IPS-20b (cell line): ENCODE measurements around the gene GNLY.
"Not testable (repeated sequence)": the region's sequence is repeated elsewhere in the genome, so short reads cannot be mapped to it uniquely, and the experiment has no call there.

ENCODE experiments used
- H3K27ac ChIP-seq: one replicate; pipeline ENCODE4 v1.5.1; 2013; ENCODE audit warnings: low read length
- H3K27me3 ChIP-seq: 2 replicates; pipeline ENCODE4 v1.6.1; 2013; ENCODE audit warnings: mild to moderate bottlenecking, low read length, inconsistent platforms; ENCODE audit not compliant: insufficient read depth
- H3K36me3 ChIP-seq: 2 replicates; pipeline ENCODE4 v1.6.1; 2013; ENCODE audit warnings: low read depth, mild to moderate bottlenecking, inconsistent platforms, low read length, moderate library complexity; ENCODE audit not compliant: insufficient read depth
- H3K4me1 ChIP-seq: 2 replicates; pipeline ENCODE4 v1.6.1; 2013; ENCODE audit warnings: mild to moderate bottlenecking, control low read depth, inconsistent platforms, low read length, moderate library complexity; ENCODE audit not compliant: insufficient read depth
- H3K4me3 ChIP-seq: 2 replicates; pipeline ENCODE4 v1.5.1; 2013; ENCODE audit warnings: mild to moderate bottlenecking, low read length, inconsistent platforms
- H3K9ac ChIP-seq: 2 replicates; pipeline ENCODE4 v1.6.1; 2013; ENCODE audit warnings: low read depth, mild to moderate bottlenecking, inconsistent platforms, low read length, moderate library complexity
- H3K9me3 ChIP-seq: 2 replicates; pipeline ENCODE4 v1.6.1; 2013; ENCODE audit warnings: mild to moderate bottlenecking, low read depth, low read length, inconsistent platforms; ENCODE audit not compliant: insufficient read depth

GNLY gene

DNA sequence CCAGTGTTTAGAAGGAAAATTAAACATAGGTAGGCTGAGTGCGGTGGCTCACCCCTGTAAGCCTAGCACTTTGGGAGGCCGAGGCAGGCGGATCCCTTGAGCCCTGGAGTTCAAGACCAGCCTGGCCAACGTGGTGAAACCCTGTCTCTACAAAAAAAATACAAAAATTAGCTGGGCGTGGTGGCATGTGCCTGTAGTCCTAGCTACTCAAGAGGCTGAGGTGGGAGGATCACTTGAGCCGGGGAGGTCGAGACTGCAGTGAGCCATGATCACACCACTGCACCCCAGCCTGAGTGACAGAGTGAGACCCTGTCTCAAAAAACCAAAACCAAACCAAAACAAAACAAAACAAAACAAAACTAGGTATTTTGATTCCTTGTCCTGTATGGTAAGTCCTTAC, 20.3 kb downstream of the GNLY start:
- H3K4me1 ChIP-seq, H3K4me3 ChIP-seq, H3K9me3 ChIP-seq, H3K36me3 ChIP-seq, H3K9ac ChIP-seq, H3K27me3 ChIP-seq, H3K27ac ChIP-seq: not testable (repeated sequence)

DNA sequence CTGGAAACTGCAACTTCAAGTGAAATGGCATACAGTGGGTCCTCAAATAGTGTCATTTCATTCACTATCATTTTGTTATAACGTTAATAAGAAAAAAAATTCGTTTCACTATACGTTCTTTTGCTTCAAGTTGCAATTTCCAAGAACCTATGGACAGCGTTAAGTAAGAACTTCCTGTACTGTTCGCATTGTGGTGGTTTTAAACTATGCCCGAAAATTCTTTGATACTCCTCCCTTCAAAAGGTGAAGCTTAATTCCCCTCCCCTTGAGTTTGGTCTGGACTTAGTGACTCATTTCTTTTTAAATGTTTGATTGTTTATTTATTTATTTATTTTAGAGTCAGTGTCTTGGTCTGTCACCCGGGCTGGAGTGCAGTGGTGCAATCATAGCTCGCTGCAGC, 20.7 kb downstream of the GNLY start:
- Histone ChIP-seq H3K27ac (no peak overlapping the region), H3K27me3 (no peaks in the 10 kb centered on the region; the same call in 1 of the 2 replicates), H3K4me3 (no peak overlapping the region), H3K36me3 (no peaks in the 10 kb centered on the region), H3K4me1 (no peaks in the 10 kb centered on the region; the same call in 1 of the 2 replicates), H3K9ac (no peak overlapping the region), H3K9me3 (no peaks in the 10 kb centered on the region)

DNA sequence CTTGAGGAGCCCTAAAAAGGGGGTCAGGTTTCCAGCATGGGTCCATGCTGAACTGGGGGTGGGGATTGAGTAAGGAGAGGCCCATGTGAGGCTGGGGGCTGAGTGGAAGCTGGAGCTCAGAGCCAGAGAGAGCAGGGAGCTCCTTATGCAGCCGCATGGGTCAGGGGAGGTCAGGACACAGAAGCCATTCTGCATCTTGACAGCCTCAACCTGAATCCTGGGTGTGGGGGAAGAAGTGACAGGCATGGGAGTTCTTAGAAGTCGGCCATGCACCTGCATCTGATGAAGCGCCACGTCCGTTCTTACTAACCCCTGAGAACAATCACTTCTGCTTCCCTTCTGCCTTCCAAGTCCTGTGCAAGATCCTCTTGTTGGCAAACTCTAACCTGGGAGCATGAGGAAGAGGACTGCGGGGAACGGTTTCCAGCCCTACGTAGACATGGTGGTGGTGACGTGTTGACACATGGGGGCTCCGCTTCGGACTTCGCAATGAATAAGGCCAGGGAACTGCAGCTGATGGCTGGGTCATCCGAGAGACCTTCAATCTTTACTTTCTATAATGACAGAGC, 22.3 kb downstream of the GNLY start:
- Histone ChIP-seq H3K4me1 (no peaks in the 10 kb centered on the region; the same call in 1 of the 2 replicates), H3K36me3 (no peaks in the 10 kb centered on the region), H3K27me3 (no peaks in the 10 kb centered on the region; the same call in 1 of the 2 replicates), H3K9me3 (no peaks in the 10 kb centered on the region), H3K4me3 (no peak overlapping the region), H3K27ac (no peak overlapping the region), H3K9ac (no peak overlapping the region)

DNA sequence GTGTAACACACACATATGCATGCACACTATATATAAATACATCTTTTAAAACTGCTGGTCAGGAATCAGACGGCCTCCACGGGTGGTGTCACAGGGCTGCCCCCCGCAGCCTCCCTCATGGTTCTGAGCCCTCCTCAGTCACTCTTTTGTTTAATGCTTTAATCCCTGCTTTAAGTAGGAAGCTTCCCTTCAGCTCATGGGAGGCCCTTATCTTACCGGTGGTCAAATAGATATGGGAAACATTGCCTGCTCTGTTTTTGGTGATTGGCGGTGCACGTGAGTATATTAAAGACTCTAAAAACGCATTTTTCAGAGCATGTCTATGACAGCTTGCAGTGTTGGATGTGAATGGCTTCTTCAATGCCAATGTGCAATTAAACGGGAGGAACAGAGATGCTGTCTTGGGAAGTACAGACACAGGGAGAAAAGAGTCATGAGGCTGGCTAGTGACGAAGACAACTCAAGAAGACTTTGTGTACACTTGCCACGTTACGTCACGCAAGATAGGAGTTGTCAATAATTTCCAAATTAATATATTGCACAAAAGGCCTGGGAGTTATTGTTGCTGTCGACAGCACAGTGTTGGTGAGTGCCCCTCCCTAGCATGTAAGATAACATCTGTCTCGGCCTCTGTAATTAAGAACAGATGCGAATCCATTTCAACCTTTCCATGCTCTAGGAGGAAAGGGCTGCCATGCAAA, 23.3 kb downstream of the GNLY start:
- Histone ChIP-seq H3K4me3 (no peak overlapping the region), H3K27me3 (no peaks in the 10 kb centered on the region), H3K9me3 (no peaks in the 10 kb centered on the region), H3K36me3 (no peaks in the 10 kb centered on the region), H3K9ac (no peak overlapping the region), H3K27ac (no peak overlapping the region), H3K4me1 (no peaks in the 10 kb centered on the region; the same call in 1 of the 2 replicates)

DNA sequence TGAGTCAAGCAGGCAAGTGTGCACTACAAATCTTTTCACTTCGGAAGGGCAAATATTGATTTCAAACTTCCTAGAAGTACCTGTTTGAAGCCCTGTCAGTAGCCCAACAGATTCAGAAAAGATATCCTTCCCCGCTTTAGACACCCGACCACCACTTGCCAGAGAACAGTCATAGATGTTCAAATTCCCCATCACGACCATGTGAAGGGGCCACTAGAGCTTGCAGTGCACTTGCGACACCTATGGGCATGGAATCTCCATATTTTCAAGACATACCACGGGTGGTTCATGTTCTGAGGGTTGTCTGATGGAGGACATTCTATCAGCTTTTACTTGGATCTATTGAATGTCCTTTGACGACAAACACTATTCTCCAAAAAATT, 23.8 kb downstream of the GNLY start:
- Histone ChIP-seq H3K27ac (no peak overlapping the region), H3K9ac (no peak overlapping the region), H3K27me3 (no peaks in the 10 kb centered on the region), H3K4me3 (no peak overlapping the region), H3K36me3 (no peaks in the 10 kb centered on the region), H3K9me3 (no peaks in the 10 kb centered on the region), H3K4me1 (no peaks in the 10 kb centered on the region; the same call in 1 of the 2 replicates)

DNA sequence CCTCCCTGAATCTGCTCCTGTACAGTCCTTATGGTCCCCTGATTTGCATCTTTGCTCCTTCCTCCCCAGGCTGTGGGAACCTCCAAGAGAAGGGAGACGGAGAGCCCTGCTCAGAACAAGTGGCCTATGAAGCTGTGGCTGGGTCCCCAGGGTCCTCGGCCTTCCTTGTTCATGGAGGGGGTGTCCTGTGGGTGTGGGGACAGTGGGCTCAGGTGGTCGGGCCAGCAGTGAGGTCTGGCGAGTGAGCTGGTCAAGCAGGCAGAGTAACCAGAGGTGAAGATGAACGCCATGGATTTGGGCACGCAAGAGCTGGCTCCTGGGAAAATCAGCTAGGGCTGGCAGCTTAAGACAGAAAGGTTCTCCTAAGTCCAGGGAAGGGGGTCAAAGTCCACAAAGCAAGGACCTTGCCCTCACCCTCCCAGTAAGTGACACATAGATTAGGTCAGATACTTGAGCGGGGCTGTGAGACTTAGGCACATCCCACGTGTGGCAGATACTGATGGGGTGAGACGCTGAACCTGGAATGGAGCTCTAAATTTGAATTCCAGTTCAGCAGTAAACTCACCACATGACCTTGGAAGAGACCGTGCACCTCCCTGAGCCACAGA, 24.8 kb downstream of the GNLY start:
- no peaks in the 10 kb centered on the region for H3K27me3 ChIP-seq

DNA sequence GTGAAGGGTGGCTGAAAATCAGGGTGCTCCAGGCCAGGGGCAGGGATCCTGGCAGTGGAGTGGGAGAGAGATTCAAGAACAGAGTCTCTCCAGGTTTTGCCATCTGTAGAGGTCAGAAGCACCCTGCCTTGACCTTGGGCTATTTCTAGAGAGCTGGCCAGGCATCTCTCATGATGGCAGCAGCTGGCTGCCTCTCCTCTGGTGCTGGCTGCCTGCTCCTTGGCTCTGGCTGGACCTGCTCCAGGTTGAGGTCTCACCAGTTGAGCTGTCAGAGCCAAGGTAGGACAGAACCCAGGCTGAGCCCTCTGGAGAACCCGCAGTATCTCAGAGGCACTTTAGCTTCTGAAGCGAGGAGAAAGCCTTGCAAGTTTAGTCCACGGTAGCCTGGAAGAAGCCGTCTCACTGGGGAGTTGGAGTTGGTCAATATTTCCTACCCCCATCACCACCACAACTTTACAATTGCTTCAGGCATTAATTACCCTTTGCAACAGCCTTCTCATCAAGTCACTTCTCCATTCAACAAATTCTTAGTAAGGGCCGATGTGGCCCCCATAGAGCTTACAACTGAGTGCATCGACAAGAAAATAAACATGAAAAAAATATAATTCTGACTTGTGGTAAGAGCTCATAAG, 25.6 kb downstream of the GNLY start:
- Histone ChIP-seq H3K36me3 (no peaks in the 10 kb centered on the region), H3K27me3 (no peaks in the 10 kb centered on the region), H3K4me1 (no peaks in the 10 kb centered on the region; the same call in 1 of the 2 replicates), H3K9me3 (no peaks in the 10 kb centered on the region), H3K27ac (no peak overlapping the region), H3K9ac (no peak overlapping the region), H3K4me3 (no peak overlapping the region)

More for the DNA sequence above, 24.8 kb downstream of the GNLY start:
- Histone ChIP-seq H3K9ac (no peak overlapping the region), H3K4me1 (no peaks in the 10 kb centered on the region; the same call in 1 of the 2 replicates), H3K4me3 (no peak overlapping the region), H3K36me3 (no peaks in the 10 kb centered on the region), H3K27ac (no peak overlapping the region), H3K9me3 (no peaks in the 10 kb centered on the region)

DNA sequence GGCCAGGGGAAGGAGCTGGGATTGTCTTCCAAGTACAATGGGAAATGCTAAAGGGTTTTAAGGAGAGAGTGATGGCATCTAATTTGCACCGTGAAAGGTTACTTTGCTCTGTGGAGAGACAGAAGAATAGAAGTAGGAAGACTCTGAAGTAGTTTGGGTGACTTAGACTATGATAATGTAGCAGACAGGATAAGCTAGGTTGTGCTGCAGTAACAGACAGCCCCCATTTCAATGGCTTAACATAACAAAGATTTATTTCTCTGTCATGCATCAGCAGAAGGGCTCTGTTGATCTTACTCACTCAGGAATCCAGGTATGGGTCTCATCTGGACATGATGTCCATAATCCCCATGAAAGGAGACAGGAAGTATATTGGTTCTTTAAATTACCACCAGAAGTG, 26.4 kb downstream of the GNLY start:
- no peaks in the 10 kb centered on the region for H3K9me3 ChIP-seq
- no peaks in the 10 kb centered on the region for H3K27me3 ChIP-seq
- no peaks in the 10 kb centered on the region; the same call in 1 of the 2 replicates for H3K4me1 ChIP-seq
- no peaks in the 10 kb centered on the region for H3K36me3 ChIP-seq
- no peak overlapping the region for H3K4me3 ChIP-seq
- no peak overlapping the region for H3K9ac ChIP-seq
- no peak overlapping the region for H3K27ac ChIP-seq

DNA sequence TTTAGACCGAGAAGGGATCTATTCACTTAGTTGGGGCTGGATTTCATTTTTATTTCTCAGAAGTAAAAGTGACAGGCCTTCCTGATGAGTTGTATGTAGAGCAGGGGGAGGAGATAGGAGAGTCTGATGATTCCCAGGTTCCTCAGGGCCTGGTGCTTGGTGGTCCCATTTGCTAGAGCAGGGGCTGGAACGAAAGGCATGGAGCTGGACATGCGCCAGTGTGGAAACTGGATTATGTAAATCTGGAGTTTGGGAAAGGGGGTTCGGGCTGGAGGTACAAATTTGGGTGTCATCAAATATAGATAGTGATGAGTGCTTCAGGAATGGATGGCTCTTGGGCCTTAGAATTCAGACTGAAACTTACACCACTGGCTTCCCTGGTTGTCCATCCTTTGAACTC, 27.5 kb downstream of the GNLY start:
- no peaks in the 10 kb centered on the region; the same call in 1 of the 2 replicates for H3K4me1 ChIP-seq

DNA sequence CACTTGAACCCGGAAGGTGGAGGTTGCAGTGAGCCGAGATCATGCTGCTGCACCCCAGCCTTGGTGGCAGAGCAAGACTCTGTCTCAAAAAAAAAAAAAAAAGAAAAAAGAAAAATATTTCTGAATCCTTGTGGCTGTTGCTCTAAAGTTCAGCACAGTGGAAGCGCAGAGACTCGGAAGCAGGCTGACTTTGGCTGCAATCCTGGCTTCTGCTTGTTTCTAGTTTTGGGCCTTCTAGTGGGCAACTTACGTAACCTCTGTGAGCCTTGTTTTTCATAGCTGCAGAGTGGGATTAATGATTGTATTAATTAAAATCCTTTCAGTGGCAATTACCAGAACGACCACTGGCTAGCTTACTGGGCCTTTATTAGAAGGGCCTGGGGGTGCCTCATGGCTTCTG, 28.4 kb downstream of the GNLY start:
- no peak overlapping the region for H3K9ac ChIP-seq
- no peaks in the 10 kb centered on the region for H3K36me3 ChIP-seq
- H3K27me3 ChIP-seq, result no peaks in the 10 kb centered on the region
- H3K9me3 ChIP-seq, result no peaks in the 10 kb centered on the region
- H3K4me3 ChIP-seq, result no peak overlapping the region
- H3K27ac ChIP-seq, result no peak overlapping the region
- no peaks in the 10 kb centered on the region; the same call in 1 of the 2 replicates for H3K4me1 ChIP-seq

More for the DNA sequence above, 27.5 kb downstream of the GNLY start:
- H3K4me3 ChIP-seq, result no peak overlapping the region
- no peak overlapping the region for H3K27ac ChIP-seq
- H3K27me3 ChIP-seq, result no peaks in the 10 kb centered on the region
- H3K36me3 ChIP-seq, result no peaks in the 10 kb centered on the region
- H3K9me3 ChIP-seq, result no peaks in the 10 kb centered on the region
- H3K9ac ChIP-seq, result no peak overlapping the region

DNA sequence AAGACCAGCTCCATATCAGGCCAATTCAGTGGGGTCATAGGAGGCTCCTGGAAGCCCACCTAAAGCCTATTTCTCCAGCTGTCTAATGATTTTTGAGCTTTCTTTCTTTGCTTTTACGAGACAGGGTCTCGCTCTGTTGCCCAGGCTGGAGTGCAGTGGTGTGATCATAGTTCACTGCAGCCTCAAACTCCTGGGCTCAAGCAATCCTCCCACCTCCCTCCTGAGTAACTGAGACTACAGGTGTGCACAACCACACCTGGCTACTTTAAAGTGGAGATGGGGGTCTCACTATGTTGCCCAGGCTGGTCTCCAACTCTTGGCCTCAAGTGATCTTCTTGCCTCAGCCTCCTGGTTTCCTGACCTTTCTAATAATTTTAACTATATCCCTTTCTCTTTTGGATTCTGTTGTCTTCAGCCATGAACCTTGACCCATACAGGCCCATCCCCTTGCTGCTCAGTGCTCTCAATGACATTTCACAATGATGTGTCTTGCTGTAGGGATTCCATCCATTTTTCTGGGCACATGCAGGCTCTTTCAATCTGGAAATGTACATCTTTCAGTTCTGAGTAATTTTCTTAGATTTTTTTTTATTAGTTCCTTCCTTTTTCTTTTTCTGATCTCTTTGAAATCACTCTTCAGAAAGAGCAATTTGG, 29.7 kb downstream of the GNLY start:
- Histone ChIP-seq H3K4me3 (no peak overlapping the region), H3K9me3 (no peaks in the 10 kb centered on the region), H3K9ac (no peak overlapping the region), H3K27ac (no peak overlapping the region), H3K27me3 (0 out of 2 replicates have a peak, but pooled peaks cover 4% of the 10 kb centered on the region), H3K4me1 (no peaks in the 10 kb centered on the region), H3K36me3 (no peaks in the 10 kb centered on the region)
